ENCODE results near the gene PPARA. TPM values are rescaled to one million over a fixed set of nuclear protein-coding genes. Genes with fewer than 3 reads are reported as not detected.

Gene PPARA
- polyA plus RNA-seq, 1 experiment: 10.3 TPM

GRCh38 chr22:46209262-46209661, 58.9 kb downstream of the PPARA start:
- Histone ChIP-seq H3K4me3 (ENCODE audit: low read depth, low read length) (no peak overlapping the region), H3K36me3 (ENCODE audit: control insufficient read depth, insufficient read depth, low read length) (peaks cover 2% of the 10 kb centered on the region; the same call in 1 of the 2 replicates), H3K27me3 (ENCODE audit: control insufficient read depth, insufficient read depth, low read length) (no peaks in the 10 kb centered on the region)
- TF ChIP-seq, protein P1, sequence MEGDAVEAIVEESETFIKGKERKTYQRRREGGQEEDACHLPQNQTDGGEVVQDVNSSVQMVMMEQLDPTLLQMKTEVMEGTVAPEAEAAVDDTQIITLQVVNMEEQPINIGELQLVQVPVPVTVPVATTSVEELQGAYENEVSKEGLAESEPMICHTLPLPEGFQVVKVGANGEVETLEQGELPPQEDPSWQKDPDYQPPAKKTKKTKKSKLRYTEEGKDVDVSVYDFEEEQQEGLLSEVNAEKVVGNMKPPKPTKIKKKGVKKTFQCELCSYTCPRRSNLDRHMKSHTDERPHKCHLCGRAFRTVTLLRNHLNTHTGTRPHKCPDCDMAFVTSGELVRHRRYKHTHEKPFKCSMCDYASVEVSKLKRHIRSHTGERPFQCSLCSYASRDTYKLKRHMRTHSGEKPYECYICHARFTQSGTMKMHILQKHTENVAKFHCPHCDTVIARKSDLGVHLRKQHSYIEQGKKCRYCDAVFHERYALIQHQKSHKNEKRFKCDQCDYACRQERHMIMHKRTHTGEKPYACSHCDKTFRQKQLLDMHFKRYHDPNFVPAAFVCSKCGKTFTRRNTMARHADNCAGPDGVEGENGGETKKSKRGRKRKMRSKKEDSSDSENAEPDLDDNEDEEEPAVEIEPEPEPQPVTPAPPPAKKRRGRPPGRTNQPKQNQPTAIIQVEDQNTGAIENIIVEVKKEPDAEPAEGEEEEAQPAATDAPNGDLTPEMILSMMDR (IDR thresholded peaks at IDR 0.05; ENCODE audit: insufficient read depth, low read depth, low read length): no peak
- DNase-seq (ENCODE audit: low read depth): no peak
- CTCF ChIA-PET: no interaction called here
- POLR2A ChIA-PET: no interaction called here

DNA sequence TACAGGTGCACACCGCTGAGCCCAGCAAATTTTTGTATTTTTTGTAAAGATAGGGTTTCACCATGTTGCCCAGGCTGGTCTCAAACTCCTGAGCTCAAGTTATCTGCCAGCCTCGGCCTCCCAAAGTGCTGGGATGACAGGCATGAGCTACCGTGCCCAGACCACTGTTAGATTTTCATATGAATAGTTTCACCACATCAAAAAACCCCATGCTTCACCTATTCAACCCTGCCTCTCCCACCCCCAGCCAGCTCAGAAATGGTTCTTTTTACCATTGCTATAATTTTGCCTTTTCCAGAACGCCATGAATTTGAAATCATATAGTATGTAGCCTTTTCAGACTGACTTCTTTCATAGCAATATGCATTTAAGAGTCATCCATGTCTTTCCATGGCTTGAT, 61.9 kb downstream of the PPARA start:
- ChIA-PET POLR2A (no interaction called here), CTCF (interaction anchor here (1.1 kb wide), 1 partner anchor 13 kb away, joined by 3 read pairs; no protein-coding TSS in a partner anchor)
- TF ChIP-seq, protein P1 (IDR thresholded peaks at IDR 0.05; ENCODE audit: insufficient read depth, low read depth, low read length): no peak
- no peak overlapping the region for H3K4me3 ChIP-seq (ENCODE audit: low read depth, low read length)
- H3K36me3 ChIP-seq (ENCODE audit: control insufficient read depth, insufficient read depth, low read length): peaks cover 12% of the 10 kb centered on the region
- no peaks in the 10 kb centered on the region for H3K27me3 ChIP-seq (ENCODE audit: control insufficient read depth, insufficient read depth, low read length)
- DNase-seq (ENCODE audit: low read depth): no peak

DNA sequence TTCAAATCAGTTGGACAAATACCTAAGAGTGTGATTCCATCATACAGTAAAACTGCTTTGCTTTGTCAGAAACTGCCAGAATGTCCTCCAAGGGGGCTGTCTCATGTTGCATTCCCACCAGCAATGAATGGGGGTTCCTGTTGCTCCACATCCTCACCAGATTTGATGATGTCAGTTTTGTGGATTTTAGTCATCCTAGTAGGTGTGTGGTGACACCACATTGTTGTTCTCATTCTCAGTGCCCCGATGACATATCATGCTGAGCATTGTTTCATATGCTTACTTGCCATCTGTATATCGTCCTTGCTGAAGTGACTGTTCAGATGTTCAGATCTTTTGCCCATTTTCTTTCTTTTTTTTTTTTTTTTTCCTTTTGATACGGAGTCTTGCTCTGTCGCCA, 62.7 kb downstream of the PPARA start:
- TF ChIP-seq, protein P1 (IDR thresholded peaks at IDR 0.05; ENCODE audit: insufficient read depth, low read depth, low read length): no peak
- Histone ChIP-seq H3K27me3 (ENCODE audit: control insufficient read depth, insufficient read depth, low read length) (no peaks in the 10 kb centered on the region), H3K36me3 (ENCODE audit: control insufficient read depth, insufficient read depth, low read length) (peaks cover 9% of the 10 kb centered on the region), H3K4me3 (ENCODE audit: low read depth, low read length) (no peak overlapping the region)
- ChIA-PET CTCF (no interaction called here), POLR2A (no interaction called here)
- no peak for DNase-seq (ENCODE audit: low read depth)

- ChIA-PET CTCF (no interaction called here), POLR2A (no interaction called here)
- H3K36me3 ChIP-seq (ENCODE audit: control insufficient read depth, insufficient read depth, low read length): peaks cover 11% of the 10 kb centered on the region
- TF ChIP-seq, protein P1 (IDR thresholded peaks at IDR 0.05; ENCODE audit: insufficient read depth, low read depth, low read length): no peak
- no peaks in the 10 kb centered on the region for H3K27me3 ChIP-seq (ENCODE audit: control insufficient read depth, insufficient read depth, low read length)
- no peak for DNase-seq (ENCODE audit: low read depth)
- no peak overlapping the region for H3K4me3 ChIP-seq (ENCODE audit: low read depth, low read length)
Measured at GRCh38 chr22:46214149-46214548, 63.8 kb downstream of the PPARA start.

- Histone ChIP-seq H3K27me3 (ENCODE audit: control insufficient read depth, insufficient read depth, low read length) (no peaks in the 10 kb centered on the region), H3K36me3 (ENCODE audit: control insufficient read depth, insufficient read depth, low read length) (peaks cover 12% of the 10 kb centered on the region), H3K4me3 (ENCODE audit: low read depth, low read length) (no peak overlapping the region)
- TF ChIP-seq, protein P1 (IDR thresholded peaks at IDR 0.05; ENCODE audit: insufficient read depth, low read depth, low read length): no peak
- no peak for DNase-seq (ENCODE audit: low read depth)
- POLR2A ChIA-PET: no interaction called here
- CTCF ChIA-PET: no interaction called here
Measured at GRCh38 chr22:46214616-46215015, 64.3 kb downstream of the PPARA start.
